NB4 (cell line): ENCODE measurements around the gene SLC66A2.

Experiments
- DNase-seq: peaks from one replicate; pipeline ENCODE4 v3.0.0; 2010; ENCODE audit warnings: low read depth
- H3K4me3 ChIP-seq: one replicate; pipeline ENCODE4 v1.5.1; 2011; ENCODE audit warnings: mild to moderate bottlenecking, low read depth, low read length, moderate library complexity
- MYC ChIP-seq: IDR thresholded peaks from 2 replicates; pipeline ENCODE4 v1.6.1; 2011; ENCODE audit warnings: low read depth, low read length
- POLR2A ChIP-seq: IDR thresholded peaks from 2 replicates; pipeline ENCODE4 v1.6.1; 2011; ENCODE audit warnings: mild to moderate bottlenecking; ENCODE audit not compliant: insufficient read length; ENCODE audit errors: extremely low read depth
- TF ChIP-seq, protein P1 (sequence below): IDR thresholded peaks from 2 replicates; pipeline ENCODE4 v1.6.1; 2011; ENCODE audit warnings: low read depth, low read length
- TF ChIP-seq, protein P2 (sequence below): IDR thresholded peaks from one replicate; pipeline ENCODE4 v1.5.1; 2012; ENCODE audit warnings: low read depth, low read length

SLC66A2 gene

DNA sequence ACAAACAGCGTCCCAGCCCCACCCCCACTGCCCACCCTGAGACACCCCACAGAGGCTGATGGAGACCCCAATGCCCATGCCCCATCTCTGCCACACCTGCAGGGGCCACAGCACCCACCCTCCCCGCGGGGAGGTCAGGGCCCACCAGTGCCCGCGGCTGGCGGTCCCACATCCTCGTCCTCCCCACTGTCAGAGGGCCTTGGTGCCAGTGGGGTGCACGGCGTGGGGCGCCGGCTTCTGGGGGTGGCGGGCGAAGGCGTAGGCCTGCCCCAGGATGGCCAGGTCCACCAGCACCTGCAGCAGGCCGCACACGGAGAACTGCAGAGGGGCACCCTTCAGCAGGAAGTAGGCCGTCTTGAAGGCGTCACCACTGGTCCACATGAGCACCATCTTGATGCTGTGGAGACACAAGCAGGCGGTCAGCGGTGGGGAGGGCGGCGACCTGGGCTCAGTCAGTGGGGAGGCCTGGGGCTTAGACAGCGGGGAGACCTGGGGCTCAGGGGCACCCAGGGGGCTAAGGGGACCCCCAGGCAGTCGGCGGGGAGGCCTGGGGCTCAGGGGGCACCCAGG lies 47.6 kb downstream of the SLC66A2 start:
- DNase-seq = no peak
- H3K4me3 ChIP-seq = no peak overlapping the region
- TF ChIP-seq, protein P1, sequence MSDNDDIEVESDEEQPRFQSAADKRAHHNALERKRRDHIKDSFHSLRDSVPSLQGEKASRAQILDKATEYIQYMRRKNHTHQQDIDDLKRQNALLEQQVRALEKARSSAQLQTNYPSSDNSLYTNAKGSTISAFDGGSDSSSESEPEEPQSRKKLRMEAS = no peak
- TF ChIP-seq POLR2A = no peak
- TF ChIP-seq, protein P2, sequence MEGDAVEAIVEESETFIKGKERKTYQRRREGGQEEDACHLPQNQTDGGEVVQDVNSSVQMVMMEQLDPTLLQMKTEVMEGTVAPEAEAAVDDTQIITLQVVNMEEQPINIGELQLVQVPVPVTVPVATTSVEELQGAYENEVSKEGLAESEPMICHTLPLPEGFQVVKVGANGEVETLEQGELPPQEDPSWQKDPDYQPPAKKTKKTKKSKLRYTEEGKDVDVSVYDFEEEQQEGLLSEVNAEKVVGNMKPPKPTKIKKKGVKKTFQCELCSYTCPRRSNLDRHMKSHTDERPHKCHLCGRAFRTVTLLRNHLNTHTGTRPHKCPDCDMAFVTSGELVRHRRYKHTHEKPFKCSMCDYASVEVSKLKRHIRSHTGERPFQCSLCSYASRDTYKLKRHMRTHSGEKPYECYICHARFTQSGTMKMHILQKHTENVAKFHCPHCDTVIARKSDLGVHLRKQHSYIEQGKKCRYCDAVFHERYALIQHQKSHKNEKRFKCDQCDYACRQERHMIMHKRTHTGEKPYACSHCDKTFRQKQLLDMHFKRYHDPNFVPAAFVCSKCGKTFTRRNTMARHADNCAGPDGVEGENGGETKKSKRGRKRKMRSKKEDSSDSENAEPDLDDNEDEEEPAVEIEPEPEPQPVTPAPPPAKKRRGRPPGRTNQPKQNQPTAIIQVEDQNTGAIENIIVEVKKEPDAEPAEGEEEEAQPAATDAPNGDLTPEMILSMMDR = no peak
- TF ChIP-seq MYC = no peak

DNA sequence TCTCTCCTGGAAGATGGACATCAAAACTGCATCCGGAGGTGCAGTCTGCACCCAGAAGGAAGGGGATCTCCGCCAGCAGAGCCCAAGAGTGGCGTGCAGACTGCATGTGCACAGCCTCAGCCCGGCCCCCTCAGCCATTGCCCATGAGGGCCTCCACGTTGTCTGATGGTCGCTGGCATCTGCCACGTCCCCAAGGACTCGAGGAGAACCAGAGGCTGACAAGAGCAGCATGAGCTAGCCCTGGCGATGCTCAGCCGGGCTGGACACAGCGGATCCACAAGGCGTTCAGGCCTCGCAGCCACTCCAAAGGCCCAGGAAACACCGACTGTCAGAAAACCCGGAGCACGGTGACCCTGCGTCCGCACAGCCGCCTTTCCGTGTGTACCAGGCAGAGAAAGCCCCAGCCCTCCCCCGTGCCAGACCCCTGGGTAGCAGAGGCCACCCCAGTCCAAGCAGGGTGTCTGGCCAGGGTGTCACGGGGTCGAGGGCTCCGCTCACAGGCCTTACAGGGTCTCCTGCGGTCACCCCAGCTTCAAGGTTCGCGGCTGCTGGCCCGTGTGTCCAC lies 48.3 kb downstream of the SLC66A2 start:
- H3K4me3 ChIP-seq = no peak overlapping the region
- DNase-seq = no peak
- TF ChIP-seq MYC (no peak), POLR2A (no peak)
- TF ChIP-seq, protein P1 = no peak
- TF ChIP-seq, protein P2 = no peak

DNA sequence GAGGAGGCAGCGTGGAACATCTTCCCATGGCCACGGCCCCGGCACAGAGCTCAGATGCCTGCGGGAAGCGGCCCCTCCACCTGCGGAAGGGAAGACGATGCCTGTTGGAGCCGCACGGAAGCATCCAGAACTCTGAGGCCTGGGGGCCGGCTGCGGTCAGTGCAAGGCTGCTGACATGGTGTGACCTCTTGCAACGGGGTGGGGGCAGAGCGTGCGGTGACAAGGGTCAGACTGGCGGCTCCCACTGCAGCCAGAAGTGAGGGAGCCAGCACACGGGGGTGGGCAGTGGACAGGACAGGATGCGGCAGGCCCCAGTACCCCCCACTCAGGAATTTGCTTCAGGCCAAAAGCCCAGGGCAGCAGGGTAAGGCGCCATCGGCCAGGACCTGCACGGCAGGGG lies 48.8 kb downstream of the SLC66A2 start:
- TF ChIP-seq, protein P2 = no peak
- TF ChIP-seq POLR2A = no peak
- TF ChIP-seq, protein P1 = no peak
- no peak for TF ChIP-seq MYC
- DNase-seq = no peak
- no peak overlapping the region for H3K4me3 ChIP-seq

DNA sequence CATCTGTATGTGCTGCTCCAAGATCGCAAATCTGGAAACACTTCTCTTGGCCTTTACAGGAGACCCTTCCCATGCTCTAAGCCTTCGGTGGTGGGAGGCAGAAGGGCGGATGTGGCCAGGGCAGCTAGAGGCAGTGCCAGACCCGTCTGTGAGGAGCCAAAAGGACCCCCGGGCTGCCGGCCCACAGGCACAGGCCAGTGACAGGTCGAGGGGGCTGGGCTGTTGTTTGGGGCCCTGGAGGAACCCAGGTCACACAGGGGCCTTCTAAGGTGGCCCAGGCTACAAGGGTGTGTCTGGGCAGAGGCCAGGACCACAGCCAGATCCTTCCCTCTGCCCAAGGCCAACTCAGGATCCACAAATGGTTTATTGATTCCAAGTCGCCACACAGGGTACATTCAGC lies 49.4 kb downstream of the SLC66A2 start:
- TF ChIP-seq MYC (no peak), POLR2A (no peak)
- TF ChIP-seq, protein P2 = no peak
- TF ChIP-seq, protein P1 = no peak
- DNase-seq = no peak

DNA sequence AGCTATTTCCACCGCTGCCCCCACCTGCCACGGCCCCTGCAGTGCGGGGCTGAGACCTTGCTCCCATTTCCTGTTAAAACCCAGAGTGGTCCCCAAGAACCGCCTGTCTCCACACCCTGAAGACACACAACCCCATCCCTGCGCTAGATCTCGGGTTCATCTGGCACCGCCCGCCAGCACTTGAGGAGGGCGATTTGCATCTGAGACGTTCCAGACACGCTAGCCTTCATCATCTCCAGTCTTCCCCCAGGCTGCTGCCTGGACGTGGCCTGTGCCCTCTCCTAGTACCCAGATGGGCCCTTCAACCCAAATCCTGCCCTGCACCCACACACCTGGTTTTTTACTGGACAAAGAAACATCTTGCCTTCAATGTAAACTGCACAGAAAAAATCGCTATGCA lies 49.8 kb downstream of the SLC66A2 start:
- no peak overlapping the region for H3K4me3 ChIP-seq
- TF ChIP-seq POLR2A (no peak), MYC (no peak)
- TF ChIP-seq, protein P2 = no peak
- TF ChIP-seq, protein P1 = no peak
- DNase-seq = no peak

More for the DNA sequence above, 49.4 kb downstream of the SLC66A2 start:
- no peak overlapping the region for H3K4me3 ChIP-seq
